HepG2 (cell line): Measurements from ENCODE around the gene FAM53C. TPM values are rescaled to one million over a fixed set of nuclear protein-coding genes. Genes with fewer than 3 reads are reported as not detected.
"Not testable (repeated sequence)": the region's sequence is repeated elsewhere in the genome, so short reads cannot be mapped to it uniquely, and the experiment has no call there.

ENCODE experiments used
- ATAC-seq: fragments of 200-7000 bp; cut with Tn5 transposase; 3 replicates; pipeline ENCODE4 v1.9.1; 2020; ENCODE audit warnings: mild to moderate bottlenecking, moderate library complexity
- BruUV-seq: library from RNA; stranded (reverse); fragments of 400-500 nt; replicated peaks from 2 replicates; lab custom pipeline; 2021; lab: Mats Ljungman, UMichigan
- CTCF ChIA-PET: fragments of 300-600 bp; formaldehyde crosslinking; extraction: SDS; loops from one replicate; lab custom pipeline; 2021; ENCODE audit warnings: low total read pairs, inconsistent platforms, low intra/inter-chr PET ratio; lab: Yijun Ruan, JAX
- POLR2A ChIA-PET: fragments of 350-600 bp; sonication (Branson Sonifier 250); formaldehyde crosslinking; loops from one replicate; lab custom pipeline; 2020; ENCODE audit warnings: antibody characterized with exemption, inconsistent platforms; lab: Yijun Ruan, JAX
- DNase-seq: peaks from one replicate; pipeline ENCODE4 v3.0.0-alpha.2; 2015; ENCODE audit warnings: low spot score
- FAIRE-seq: peaks from 3 replicates; lab custom pipeline; 2011; peaks lifted over from hg19 to GRCh38; lab: Jason Lieb, UNC
- H2AFZ ChIP-seq: one replicate; pipeline ENCODE4 v1.6.1; 2011; ENCODE audit warnings: low read length, inconsistent platforms
- H3K27ac ChIP-seq: fragments of 300-600 bp; 3 replicates; pipeline ENCODE4 v1.8.0; 2011; ENCODE audit warnings: mixed run types, mild to moderate bottlenecking, mixed read lengths, low read length, inconsistent platforms; ENCODE audit not compliant: insufficient read depth; ENCODE audit errors: extremely low read length
- H3K27me3 ChIP-seq, 2 experiments: fragments of 200-600 bp in 1 of 2; 2 replicates in 1 of 2; 3 replicates in 1 of 2; pipeline versions ENCODE4 v1.6.0 to v1.8.0; 2011; ENCODE audit warnings: low read length in 2 of 2, mild to moderate bottlenecking in 2 of 2, moderate library complexity in 2 of 2, inconsistent platforms in 1 of 2; ENCODE audit not compliant: insufficient read depth in 2 of 2, control insufficient read depth in 1 of 2
- H3K36me3 ChIP-seq, 2 experiments: fragments of 200-600 bp in 1 of 2; replicated peaks in 1 of 2; 2 replicates in 1 of 2; 3 replicates in 1 of 2; pipeline versions ENCODE4 v1.5.1 to v1.8.0; 2011; ENCODE audit warnings: low read length in 2 of 2, inconsistent platforms in 1 of 2; ENCODE audit not compliant: insufficient read depth in 2 of 2, control insufficient read depth in 1 of 2
- H3K4me1 ChIP-seq: 2 replicates; pipeline ENCODE4 v1.5.1; 2012; ENCODE audit warnings: low read length, inconsistent platforms; ENCODE audit not compliant: insufficient read depth
- H3K4me2 ChIP-seq: 2 replicates; pipeline ENCODE4 v1.6.0; 2011; ENCODE audit warnings: low read depth, low read length, inconsistent platforms
- H3K4me3 ChIP-seq, 3 experiments: fragments of 200-600 bp in 1 of 3; sonication (generic), shearing (Covaris generic) in 1 of 3; replicated peaks in 1 of 3; 2 replicates each; pipeline ENCODE4 v1.5.1; 2011 to 2016; ENCODE audit warnings: low read length in 3 of 3, inconsistent platforms in 2 of 3, low read depth in 2 of 3, mild to moderate bottlenecking in 2 of 3, control low read depth in 1 of 3, mixed read lengths in 1 of 3; ENCODE audit not compliant: insufficient read depth in 1 of 3
- H3K79me2 ChIP-seq: one replicate; pipeline ENCODE4 v1.6.1; 2011; ENCODE audit warnings: low read length, inconsistent platforms; ENCODE audit not compliant: insufficient read depth
- H3K9ac ChIP-seq: 2 replicates; pipeline ENCODE4 v1.6.0; 2011; ENCODE audit warnings: mild to moderate bottlenecking, low read depth, low read length, inconsistent platforms; ENCODE audit not compliant: insufficient read depth
- H3K9me3 ChIP-seq: 2 replicates; pipeline ENCODE4 v1.5.1; 2012; ENCODE audit warnings: mild to moderate bottlenecking, low read length
- H4K20me1 ChIP-seq: 2 replicates; pipeline ENCODE4 v1.6.0; 2011; ENCODE audit warnings: inconsistent platforms, mild to moderate bottlenecking, low read length, moderate library complexity; ENCODE audit not compliant: insufficient read depth
- CEBPB ChIP-seq: IDR thresholded peaks from 2 replicates; pipeline ENCODE4 v1.6.1; 2011; ENCODE audit warnings: low read depth, low read length, improper control_type of control experiment, borderline replicate concordance
- TBP ChIP-seq: sonication (generic); formaldehyde crosslinking; IDR thresholded peaks from 2 replicates; pipeline ENCODE4 v1.5.0; 2020; ENCODE audit warnings: missing genetic modification reagents
- ZUFSP ChIP-seq: sonication (generic); formaldehyde crosslinking; IDR thresholded peaks from 2 replicates; pipeline ENCODE4 v1.9.0; 2021; ENCODE audit warnings: missing genetic modification reagents, mild to moderate bottlenecking, borderline replicate concordance
- WGBS: methylation state at CpG from one replicate; pipeline ENCODE4 v1.1.6; 2017; ENCODE audit warnings: low lambda C conversion rate; 5-methylcytosine and 5-hydroxymethylcytosine counted together
- in situ Hi-C: cut with HindIII; loops from 2 replicates; pipeline ENCODE4 v1.10.0; 2017; ENCODE audit warnings: low pct_unique_long_range_greater_than_20kb; ENCODE audit not compliant: extremely low pct_ligation_motif_present
- intact Hi-C: fragments of 100-400 bp; cut with micrococcal nuclease; formaldehyde crosslinking; loops from one replicate; pipeline ENCODE4 v1.10.0; 2022; ENCODE audit not compliant: unreplicated experiment
- polyA plus RNA-seq, 8 experiments: library from polyadenylated mRNA; depleted of rRNA in 3 of 8; stranded (reverse) in 7 of 8; unstranded in 1 of 8; fragments of >200 nt; fragmentation: Illumina TruSeq in 4 of 8; extraction: Trizol in 4 of 8; gene quantifications; 2 replicates each; pipeline versions ENCODE4 v1.2.1 to v1.2.3, GENCODE V29; 2011 to 2016; ENCODE audit warnings: low read depth in 4 of 8, missing spikeins in 1 of 8, mixed read lengths in 1 of 8; ENCODE audit not compliant: insufficient read depth in 1 of 8
- total RNA-seq, 5 experiments: library from RNA; depleted of rRNA; stranded (reverse); fragments of >200 nt; fragmentation: Illumina TruSeq; extraction: Trizol; gene quantifications; 2 replicates each; pipeline ENCODE4 v1.2.3, GENCODE V29; 2016; ENCODE audit warnings: low read depth in 1 of 5

The FAM53C gene
- total and polyA plus RNA-seq, 2 of the 13 experiments (the other 11 are each of a cell fraction or from before 2014, with no cell fraction given), result 26.9 to 30.1 TPM

DNA sequence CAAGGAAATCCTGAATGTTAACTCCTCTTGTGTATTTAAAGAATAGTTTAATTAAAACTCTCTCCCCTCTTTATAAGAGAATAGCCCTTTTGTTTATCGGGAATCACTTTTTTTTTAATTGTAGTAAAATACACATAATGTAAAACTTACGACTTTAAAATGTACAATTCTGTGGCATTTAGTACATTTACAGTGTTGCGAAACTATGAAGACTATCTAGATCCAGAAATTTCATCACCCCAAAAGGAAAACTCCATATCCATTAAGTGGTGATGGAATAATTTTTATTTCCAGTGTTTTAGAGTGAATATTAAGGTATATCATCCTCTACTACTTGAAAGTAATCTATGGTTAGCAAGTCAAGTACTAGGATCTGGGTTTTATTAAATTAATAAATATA lies 51.3 kb downstream of the FAM53C start:
- TF ChIP-seq ZUFSP (CRISPR knock-in tag) (no peak), TBP (CRISPR knock-in tag) (no peak), CEBPB (peak; percentile 71)
- POLR2A ChIA-PET, result no interaction called here
- Histone ChIP-seq H4K20me1 (no peaks in the 10 kb centered on the region), H3K4me2 (no peak overlapping the region), H2AFZ (no peak overlapping the region), H3K27me3 (no peaks in the 10 kb centered on the region), H3K79me2 (no peaks in the 10 kb centered on the region), H3K4me1 (no peaks in the 10 kb centered on the region), H3K4me3 (no peak overlapping the region), H3K36me3 (peaks cover 28 to 59% of the 10 kb centered on the region in 2 experiments), H3K9ac (no peak overlapping the region), H3K27ac (no peak overlapping the region), H3K9me3 (no peaks in the 10 kb centered on the region)
- in situ Hi-C loops (no loop called here), intact Hi-C loops (no loop called here)
- no TSS peak for BruUV-seq
- WGBS, result 96% methylated on average over 3 of the region's 3 CpGs
- CTCF ChIA-PET, result no interaction called here
- DNase-seq (no peak), FAIRE-seq (no peak), ATAC-seq (no peak)

DNA sequence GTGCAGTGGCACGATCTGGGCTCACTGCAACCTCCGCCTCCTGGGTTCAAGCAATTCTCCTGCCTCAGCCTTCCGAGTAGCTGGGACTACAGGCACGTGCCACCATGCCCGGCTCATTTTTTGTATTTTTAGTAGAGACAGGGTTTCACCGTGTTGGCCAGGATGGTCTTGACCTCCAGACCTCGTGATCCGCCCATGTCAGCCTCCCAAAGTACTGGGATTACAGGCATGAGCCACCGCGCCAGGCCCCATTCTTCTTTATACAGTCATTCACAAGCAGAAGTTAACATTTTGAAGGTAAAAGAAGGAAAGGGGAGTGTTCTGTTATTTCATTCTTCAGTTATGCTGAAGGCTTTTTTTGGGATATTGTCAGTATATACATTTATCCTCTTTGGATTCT lies 51.8 kb downstream of the FAM53C start:
- H2AFZ ChIP-seq, DNase-seq, H3K27me3 ChIP-seq, FAIRE-seq, H3K9ac ChIP-seq, H3K4me1 ChIP-seq, ATAC-seq, intact Hi-C loops, H3K4me3 ChIP-seq, H3K4me2 ChIP-seq, H3K79me2 ChIP-seq, CTCF ChIA-PET, BruUV-seq, H4K20me1 ChIP-seq, H3K9me3 ChIP-seq, H3K27ac ChIP-seq, in situ Hi-C loops: not testable (repeated sequence)
- peaks cover 28 to 64% of the 10 kb centered on the region in 2 experiments for H3K36me3 ChIP-seq
- POLR2A ChIA-PET, result interaction anchor here (0.7 kb wide), 1 partner anchor 35 kb away, joined by 3 read pairs; no protein-coding TSS in a partner anchor
- WGBS, result 99% methylated on average over 10 of the region's 10 CpGs
